HEK293 (cell line): Measurements from ENCODE around the gene LARGE1.
A peak's percentile ranks its signal among the peaks of the same experiment; 100 is the strongest.

ENCODE experiments used
- KLF10 ChIP-seq: fragments of 450-650 bp; IDR thresholded peaks from 2 replicates; pipeline ENCODE4 v1.5.1; 2018; ENCODE audit warnings: missing biosample characterization, mild to moderate bottlenecking, missing genetic modification characterization
- KLF7 ChIP-seq: fragments of 450-650 bp; formaldehyde crosslinking; IDR thresholded peaks from 2 replicates; pipeline ENCODE4 v1.5.1; 2016; ENCODE audit warnings: missing biosample characterization, missing genetic modification characterization, borderline replicate concordance
- KLF8 ChIP-seq: fragments of 450-650 bp; formaldehyde crosslinking; IDR thresholded peaks from 2 replicates; pipeline ENCODE4 v1.5.1; 2016; ENCODE audit warnings: missing biosample characterization, missing genetic modification characterization
- KLF9 ChIP-seq: fragments of 450-650 bp; formaldehyde crosslinking; IDR thresholded peaks from 2 replicates; pipeline ENCODE4 v1.5.1; 2016; ENCODE audit warnings: missing biosample characterization, missing genetic modification characterization, low read depth
- MEIS1 ChIP-seq: sonication (generic); formaldehyde crosslinking; IDR thresholded peaks from 2 replicates; pipeline ENCODE4 v1.8.1; 2022; ENCODE audit warnings: missing genetic modification reagents, mild to moderate bottlenecking, borderline replicate concordance
- OSR2 ChIP-seq: fragments of 450-650 bp; formaldehyde crosslinking; IDR thresholded peaks from 2 replicates; pipeline ENCODE4 v1.5.1; 2016; ENCODE audit warnings: missing biosample characterization, missing genetic modification characterization
- SP2 ChIP-seq: fragments of 450-650 bp; formaldehyde crosslinking; IDR thresholded peaks from 2 replicates; pipeline ENCODE4 v1.5.1; 2016; ENCODE audit warnings: missing biosample characterization, missing genetic modification characterization
- ZNF221 ChIP-seq: fragments of 450-650 bp; formaldehyde crosslinking; IDR thresholded peaks from 2 replicates; pipeline ENCODE4 v1.5.1; 2017; ENCODE audit warnings: missing biosample characterization, missing genetic modification characterization, borderline replicate concordance
- ZNF23 ChIP-seq: fragments of 450-650 bp; formaldehyde crosslinking; IDR thresholded peaks from 2 replicates; pipeline ENCODE4 v1.5.1; 2016; ENCODE audit warnings: missing biosample characterization, missing genetic modification characterization, borderline replicate concordance
- ZNF311 ChIP-seq: fragments of 450-650 bp; formaldehyde crosslinking; IDR thresholded peaks from 2 replicates; pipeline ENCODE4 v1.5.1; 2017; ENCODE audit warnings: missing biosample characterization, missing genetic modification characterization, borderline replicate concordance
- ZNF366 ChIP-seq: fragments of 450-650 bp; formaldehyde crosslinking; conservative IDR thresholded peaks from 2 replicates; pipeline ENCODE4 v1.5.1; 2016; ENCODE audit warnings: missing biosample characterization, missing genetic modification characterization
- ZNF391 ChIP-seq: fragments of 450-650 bp; formaldehyde crosslinking; IDR thresholded peaks from 2 replicates; pipeline ENCODE4 v1.5.1; 2016; ENCODE audit warnings: low read depth, missing biosample characterization, missing genetic modification characterization, borderline replicate concordance
- ZNF510 ChIP-seq: fragments of 450-650 bp; formaldehyde crosslinking; IDR thresholded peaks from 2 replicates; pipeline ENCODE4 v1.5.1; 2018; ENCODE audit warnings: mild to moderate bottlenecking, missing genetic modification characterization, missing biosample characterization; ENCODE audit not compliant: insufficient replicate concordance
- ZNF521 ChIP-seq: fragments of 450-650 bp; formaldehyde crosslinking; IDR thresholded peaks from 2 replicates; pipeline ENCODE4 v1.5.1; 2017; ENCODE audit warnings: missing biosample characterization, mild to moderate bottlenecking, missing genetic modification characterization
- ZNF610 ChIP-seq: fragments of 450-650 bp; formaldehyde crosslinking; IDR thresholded peaks from 2 replicates; pipeline ENCODE4 v1.5.1; 2016; ENCODE audit warnings: missing biosample characterization, missing genetic modification characterization, borderline replicate concordance
- ZNF76 ChIP-seq: fragments of 450-650 bp; formaldehyde crosslinking; IDR thresholded peaks from 2 replicates; pipeline ENCODE4; 2016; ENCODE audit warnings: low read depth, missing biosample characterization, missing genetic modification characterization, borderline replicate concordance
- ZSCAN30 ChIP-seq: fragments of 450-650 bp; IDR thresholded peaks from 2 replicates; pipeline ENCODE4 v1.5.1; 2018; ENCODE audit warnings: missing biosample characterization, mild to moderate bottlenecking, missing genetic modification characterization, moderate library complexity
- TF ChIP-seq, protein P1 (sequence below): fragments of 450-650 bp; formaldehyde crosslinking; IDR thresholded peaks from 2 replicates; pipeline ENCODE4 v1.5.1; 2016; ENCODE audit warnings: missing biosample characterization, missing genetic modification characterization
- TF ChIP-seq, protein P2 (sequence below): fragments of 450-650 bp; formaldehyde crosslinking; IDR thresholded peaks from 2 replicates; pipeline ENCODE4 v1.5.1; 2017; ENCODE audit warnings: missing biosample characterization, missing genetic modification characterization
- TF ChIP-seq, protein P3 (sequence below): fragments of 450-650 bp; formaldehyde crosslinking; IDR thresholded peaks from 2 replicates; pipeline ENCODE4 v1.5.1; 2016; ENCODE audit warnings: missing biosample characterization, missing genetic modification characterization
- TF ChIP-seq, protein P4 (sequence below): fragments of 450-650 bp; IDR thresholded peaks from 2 replicates; pipeline ENCODE4 v1.5.1; 2018; ENCODE audit warnings: missing biosample characterization, missing genetic modification characterization
- TF ChIP-seq, protein P5 (sequence below): fragments of 450-650 bp; formaldehyde crosslinking; IDR thresholded peaks from 2 replicates; pipeline ENCODE4 v1.5.1; 2016; ENCODE audit warnings: missing biosample characterization, missing genetic modification characterization
- TF ChIP-seq, protein P6 (sequence below): fragments of 450-650 bp; formaldehyde crosslinking; IDR thresholded peaks from 2 replicates; pipeline ENCODE4 v1.5.1; 2016; ENCODE audit warnings: missing biosample characterization, missing genetic modification characterization
- TF ChIP-seq, protein P7 (sequence below): fragments of 450-650 bp; formaldehyde crosslinking; IDR thresholded peaks from 2 replicates; pipeline ENCODE4 v1.5.1; 2016; ENCODE audit warnings: missing biosample characterization, missing genetic modification characterization
- TF ChIP-seq, protein P8 (sequence below): fragments of 450-650 bp; formaldehyde crosslinking; IDR thresholded peaks from 2 replicates; pipeline ENCODE4 v1.5.1; 2017; ENCODE audit warnings: missing biosample characterization, missing genetic modification characterization

Gene LARGE1

DNA sequence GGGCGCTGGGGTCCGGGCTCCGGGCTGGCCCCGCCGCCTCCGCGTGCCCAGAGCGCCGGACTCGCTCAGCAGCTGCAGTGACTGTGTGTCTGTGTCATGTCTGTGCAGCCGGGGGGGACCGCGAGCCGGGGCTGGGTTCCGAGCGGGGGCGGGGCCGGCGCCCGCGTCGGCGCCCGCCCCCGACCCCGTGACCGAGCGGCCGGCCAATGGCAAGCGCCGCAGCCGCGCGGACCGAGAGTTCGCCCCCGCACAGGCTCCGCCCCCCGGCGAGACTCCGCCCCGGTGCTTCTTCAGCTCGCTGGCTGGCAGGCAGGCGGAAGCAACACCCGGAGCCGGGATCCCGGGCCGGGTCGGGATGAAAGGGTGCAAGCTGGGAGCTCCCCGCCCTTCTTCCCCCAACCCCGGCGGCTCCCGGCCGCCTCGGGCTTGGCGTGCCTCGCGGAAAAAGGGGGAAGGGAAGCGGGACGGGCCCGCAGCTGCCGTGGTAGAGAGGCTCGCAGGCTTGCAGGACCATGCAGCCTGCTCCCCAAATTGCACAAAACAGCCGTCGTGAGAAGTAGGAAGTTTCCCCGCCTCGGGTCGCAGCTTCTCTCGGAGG lies 750 bp upstream of the LARGE1 start (continued):
- peak; percentile 63; the same call in 1 of the 2 replicates for TF ChIP-seq KLF7
- TF ChIP-seq, protein P1, sequence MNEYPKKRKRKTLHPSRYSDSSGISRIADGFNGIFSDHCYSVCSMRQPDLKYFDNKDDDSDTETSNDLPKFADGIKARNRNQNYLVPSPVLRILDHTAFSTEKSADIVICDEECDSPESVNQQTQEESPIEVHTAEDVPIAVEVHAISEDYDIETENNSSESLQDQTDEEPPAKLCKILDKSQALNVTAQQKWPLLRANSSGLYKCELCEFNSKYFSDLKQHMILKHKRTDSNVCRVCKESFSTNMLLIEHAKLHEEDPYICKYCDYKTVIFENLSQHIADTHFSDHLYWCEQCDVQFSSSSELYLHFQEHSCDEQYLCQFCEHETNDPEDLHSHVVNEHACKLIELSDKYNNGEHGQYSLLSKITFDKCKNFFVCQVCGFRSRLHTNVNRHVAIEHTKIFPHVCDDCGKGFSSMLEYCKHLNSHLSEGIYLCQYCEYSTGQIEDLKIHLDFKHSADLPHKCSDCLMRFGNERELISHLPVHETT (tag by site-specific recombination): no peak
- TF ChIP-seq ZNF311 (tag by site-specific recombination): no peak
- peak; percentile 85 for TF ChIP-seq ZNF76 (tag by site-specific recombination)
- TF ChIP-seq, protein P2, sequence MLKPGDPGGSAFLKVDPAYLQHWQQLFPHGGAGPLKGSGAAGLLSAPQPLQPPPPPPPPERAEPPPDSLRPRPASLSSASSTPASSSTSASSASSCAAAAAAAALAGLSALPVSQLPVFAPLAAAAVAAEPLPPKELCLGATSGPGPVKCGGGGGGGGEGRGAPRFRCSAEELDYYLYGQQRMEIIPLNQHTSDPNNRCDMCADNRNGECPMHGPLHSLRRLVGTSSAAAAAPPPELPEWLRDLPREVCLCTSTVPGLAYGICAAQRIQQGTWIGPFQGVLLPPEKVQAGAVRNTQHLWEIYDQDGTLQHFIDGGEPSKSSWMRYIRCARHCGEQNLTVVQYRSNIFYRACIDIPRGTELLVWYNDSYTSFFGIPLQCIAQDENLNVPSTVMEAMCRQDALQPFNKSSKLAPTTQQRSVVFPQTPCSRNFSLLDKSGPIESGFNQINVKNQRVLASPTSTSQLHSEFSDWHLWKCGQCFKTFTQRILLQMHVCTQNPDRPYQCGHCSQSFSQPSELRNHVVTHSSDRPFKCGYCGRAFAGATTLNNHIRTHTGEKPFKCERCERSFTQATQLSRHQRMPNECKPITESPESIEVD (tag by site-specific recombination): no peak
- TF ChIP-seq, protein P3, sequence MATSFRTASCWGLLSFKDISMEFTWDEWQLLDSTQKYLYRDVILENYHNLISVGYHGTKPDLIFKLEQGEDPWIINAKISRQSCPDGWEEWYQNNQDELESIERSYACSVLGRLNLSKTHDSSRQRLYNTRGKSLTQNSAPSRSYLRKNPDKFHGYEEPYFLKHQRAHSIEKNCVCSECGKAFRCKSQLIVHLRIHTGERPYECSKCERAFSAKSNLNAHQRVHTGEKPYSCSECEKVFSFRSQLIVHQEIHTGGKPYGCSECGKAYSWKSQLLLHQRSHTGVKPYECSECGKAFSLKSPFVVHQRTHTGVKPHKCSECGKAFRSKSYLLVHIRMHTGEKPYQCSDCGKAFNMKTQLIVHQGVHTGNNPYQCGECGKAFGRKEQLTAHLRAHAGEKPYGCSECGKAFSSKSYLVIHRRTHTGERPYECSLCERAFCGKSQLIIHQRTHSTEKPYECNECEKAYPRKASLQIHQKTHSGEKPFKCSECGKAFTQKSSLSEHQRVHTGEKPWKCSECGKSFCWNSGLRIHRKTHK (tag by site-specific recombination): no peak
- TF ChIP-seq, protein P4, sequence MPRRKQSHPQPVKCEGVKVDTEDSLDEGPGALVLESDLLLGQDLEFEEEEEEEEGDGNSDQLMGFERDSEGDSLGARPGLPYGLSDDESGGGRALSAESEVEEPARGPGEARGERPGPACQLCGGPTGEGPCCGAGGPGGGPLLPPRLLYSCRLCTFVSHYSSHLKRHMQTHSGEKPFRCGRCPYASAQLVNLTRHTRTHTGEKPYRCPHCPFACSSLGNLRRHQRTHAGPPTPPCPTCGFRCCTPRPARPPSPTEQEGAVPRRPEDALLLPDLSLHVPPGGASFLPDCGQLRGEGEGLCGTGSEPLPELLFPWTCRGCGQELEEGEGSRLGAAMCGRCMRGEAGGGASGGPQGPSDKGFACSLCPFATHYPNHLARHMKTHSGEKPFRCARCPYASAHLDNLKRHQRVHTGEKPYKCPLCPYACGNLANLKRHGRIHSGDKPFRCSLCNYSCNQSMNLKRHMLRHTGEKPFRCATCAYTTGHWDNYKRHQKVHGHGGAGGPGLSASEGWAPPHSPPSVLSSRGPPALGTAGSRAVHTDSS (tag by site-specific recombination): no peak
- no peak for TF ChIP-seq ZNF366 (tag by site-specific recombination)
- peak; percentile 55 for TF ChIP-seq SP2
- peak; percentile 65 for TF ChIP-seq KLF9 (tag by site-specific recombination)
- no peak for TF ChIP-seq MEIS1
- peak; percentile 69 for TF ChIP-seq KLF8 (tag by site-specific recombination)
- TF ChIP-seq OSR2 (tag by site-specific recombination): 0 out of 2 replicates have a peak, but pooled peaks have one; percentile 31
- TF ChIP-seq ZNF221 (tag by site-specific recombination): no peak
- 0 out of 2 replicates have a peak, but pooled peaks have one; percentile 32 for TF ChIP-seq ZSCAN30 (tag by site-specific recombination)
- no peak for TF ChIP-seq ZNF23 (tag by site-specific recombination)
- TF ChIP-seq, protein P5, sequence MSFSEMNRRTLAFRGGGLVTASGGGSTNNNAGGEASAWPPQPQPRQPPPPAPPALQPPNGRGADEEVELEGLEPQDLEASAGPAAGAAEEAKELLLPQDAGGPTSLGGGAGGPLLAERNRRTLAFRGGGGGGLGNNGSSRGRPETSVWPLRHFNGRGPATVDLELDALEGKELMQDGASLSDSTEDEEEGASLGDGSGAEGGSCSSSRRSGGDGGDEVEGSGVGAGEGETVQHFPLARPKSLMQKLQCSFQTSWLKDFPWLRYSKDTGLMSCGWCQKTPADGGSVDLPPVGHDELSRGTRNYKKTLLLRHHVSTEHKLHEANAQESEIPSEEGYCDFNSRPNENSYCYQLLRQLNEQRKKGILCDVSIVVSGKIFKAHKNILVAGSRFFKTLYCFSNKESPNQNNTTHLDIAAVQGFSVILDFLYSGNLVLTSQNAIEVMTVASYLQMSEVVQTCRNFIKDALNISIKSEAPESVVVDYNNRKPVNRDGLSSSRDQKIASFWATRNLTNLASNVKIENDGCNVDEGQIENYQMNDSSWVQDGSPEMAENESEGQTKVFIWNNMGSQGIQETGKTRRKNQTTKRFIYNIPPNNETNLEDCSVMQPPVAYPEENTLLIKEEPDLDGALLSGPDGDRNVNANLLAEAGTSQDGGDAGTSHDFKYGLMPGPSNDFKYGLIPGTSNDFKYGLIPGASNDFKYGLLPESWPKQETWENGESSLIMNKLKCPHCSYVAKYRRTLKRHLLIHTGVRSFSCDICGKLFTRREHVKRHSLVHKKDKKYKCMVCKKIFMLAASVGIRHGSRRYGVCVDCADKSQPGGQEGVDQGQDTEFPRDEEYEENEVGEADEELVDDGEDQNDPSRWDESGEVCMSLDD (tag by site-specific recombination): peak; percentile 90
- TF ChIP-seq, protein P6, sequence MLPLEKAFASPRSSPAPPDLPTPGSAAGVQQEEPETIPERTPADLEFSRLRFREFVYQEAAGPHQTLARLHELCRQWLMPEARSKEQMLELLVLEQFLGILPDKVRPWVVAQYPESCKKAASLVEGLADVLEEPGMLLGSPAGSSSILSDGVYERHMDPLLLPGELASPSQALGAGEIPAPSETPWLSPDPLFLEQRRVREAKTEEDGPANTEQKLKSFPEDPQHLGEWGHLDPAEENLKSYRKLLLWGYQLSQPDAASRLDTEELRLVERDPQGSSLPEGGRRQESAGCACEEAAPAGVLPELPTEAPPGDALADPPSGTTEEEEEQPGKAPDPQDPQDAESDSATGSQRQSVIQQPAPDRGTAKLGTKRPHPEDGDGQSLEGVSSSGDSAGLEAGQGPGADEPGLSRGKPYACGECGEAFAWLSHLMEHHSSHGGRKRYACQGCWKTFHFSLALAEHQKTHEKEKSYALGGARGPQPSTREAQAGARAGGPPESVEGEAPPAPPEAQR: no peak
- peak; percentile 46; the same call in 1 of the 2 replicates for TF ChIP-seq KLF10
- peak; percentile 51; the same call in 1 of the 2 replicates for TF ChIP-seq ZNF391 (tag by site-specific recombination)
- no peak for TF ChIP-seq ZNF510 (tag by site-specific recombination)
- TF ChIP-seq ZNF610 (tag by site-specific recombination): 0 out of 2 replicates have a peak, but pooled peaks have one; percentile 30
- TF ChIP-seq, protein P7, sequence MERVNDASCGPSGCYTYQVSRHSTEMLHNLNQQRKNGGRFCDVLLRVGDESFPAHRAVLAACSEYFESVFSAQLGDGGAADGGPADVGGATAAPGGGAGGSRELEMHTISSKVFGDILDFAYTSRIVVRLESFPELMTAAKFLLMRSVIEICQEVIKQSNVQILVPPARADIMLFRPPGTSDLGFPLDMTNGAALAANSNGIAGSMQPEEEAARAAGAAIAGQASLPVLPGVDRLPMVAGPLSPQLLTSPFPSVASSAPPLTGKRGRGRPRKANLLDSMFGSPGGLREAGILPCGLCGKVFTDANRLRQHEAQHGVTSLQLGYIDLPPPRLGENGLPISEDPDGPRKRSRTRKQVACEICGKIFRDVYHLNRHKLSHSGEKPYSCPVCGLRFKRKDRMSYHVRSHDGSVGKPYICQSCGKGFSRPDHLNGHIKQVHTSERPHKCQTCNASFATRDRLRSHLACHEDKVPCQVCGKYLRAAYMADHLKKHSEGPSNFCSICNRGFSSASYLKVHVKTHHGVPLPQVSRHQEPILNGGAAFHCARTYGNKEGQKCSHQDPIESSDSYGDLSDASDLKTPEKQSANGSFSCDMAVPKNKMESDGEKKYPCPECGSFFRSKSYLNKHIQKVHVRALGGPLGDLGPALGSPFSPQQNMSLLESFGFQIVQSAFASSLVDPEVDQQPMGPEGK (tag by site-specific recombination): no peak; the same call in 1 of the 2 replicates
- TF ChIP-seq ZNF521: no peak
- TF ChIP-seq, protein P8, sequence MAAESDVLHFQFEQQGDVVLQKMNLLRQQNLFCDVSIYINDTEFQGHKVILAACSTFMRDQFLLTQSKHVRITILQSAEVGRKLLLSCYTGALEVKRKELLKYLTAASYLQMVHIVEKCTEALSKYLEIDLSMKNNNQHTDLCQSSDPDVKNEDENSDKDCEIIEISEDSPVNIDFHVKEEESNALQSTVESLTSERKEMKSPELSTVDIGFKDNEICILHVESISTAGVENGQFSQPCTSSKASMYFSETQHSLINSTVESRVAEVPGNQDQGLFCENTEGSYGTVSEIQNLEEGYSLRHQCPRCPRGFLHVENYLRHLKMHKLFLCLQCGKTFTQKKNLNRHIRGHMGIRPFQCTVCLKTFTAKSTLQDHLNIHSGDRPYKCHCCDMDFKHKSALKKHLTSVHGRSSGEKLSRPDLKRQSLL (tag by site-specific recombination): no peak
